H9 (cell line): ENCODE results near the gene SLC22A3. TPM values are rescaled to one million over a fixed set of nuclear protein-coding genes. Genes with fewer than 3 reads are reported as not detected.

ENCODE experiments used
- DNase-seq: peaks from one replicate; pipeline ENCODE4 v3.0.0-alpha.2; 2017
- H2AFZ ChIP-seq: one replicate; pipeline ENCODE4 v1.6.1; 2013; ENCODE audit warnings: mild to moderate bottlenecking, low read length, control low read depth, moderate library complexity
- H2AK5ac ChIP-seq: 2 replicates; pipeline ENCODE4 v1.6.1; 2013; ENCODE audit warnings: low read length, control low read depth, mixed read lengths; ENCODE audit not compliant: insufficient read length
- H2BK120ac ChIP-seq: one replicate; pipeline ENCODE4 v1.6.1; 2013; ENCODE audit warnings: low read depth, mild to moderate bottlenecking, low read length, control low read depth, inconsistent platforms; ENCODE audit not compliant: poor library complexity, severe bottlenecking
- H2BK12ac ChIP-seq: 2 replicates; pipeline ENCODE4 v1.6.1; 2013; ENCODE audit warnings: low read length, control low read depth, mixed read lengths, low read depth; ENCODE audit not compliant: insufficient read length
- H2BK15ac ChIP-seq: 2 replicates; pipeline ENCODE4 v1.6.1; 2013; ENCODE audit warnings: low read depth, low read length, control low read depth
- H2BK20ac ChIP-seq: one replicate; pipeline ENCODE4 v1.6.1; 2013; ENCODE audit warnings: low read depth, mild to moderate bottlenecking, low read length, control low read depth, inconsistent platforms; ENCODE audit not compliant: poor library complexity, severe bottlenecking
- H2BK5ac ChIP-seq: 2 replicates; pipeline ENCODE4 v1.6.1; 2013; ENCODE audit warnings: low read length, control low read depth, mixed read lengths; ENCODE audit not compliant: insufficient read length
- H3K14ac ChIP-seq: 2 replicates; pipeline ENCODE4 v1.6.1; 2013; ENCODE audit warnings: low read length, control low read depth; ENCODE audit not compliant: insufficient read depth
- H3K18ac ChIP-seq: 2 replicates; pipeline ENCODE4 v1.6.1; 2013; ENCODE audit warnings: low read depth, mild to moderate bottlenecking, mixed read lengths, low read length, control low read depth; ENCODE audit not compliant: insufficient read length
- H3K23ac ChIP-seq: 2 replicates; pipeline ENCODE4 v1.6.1; 2013; ENCODE audit warnings: low read length, control low read depth, mixed read lengths, low read depth; ENCODE audit not compliant: insufficient read length
- H3K23me2 ChIP-seq: 2 replicates; pipeline ENCODE4 v1.6.1; 2013; ENCODE audit warnings: low read depth, mild to moderate bottlenecking, mixed read lengths, low read length, control low read depth; ENCODE audit not compliant: insufficient read length, poor library complexity, severe bottlenecking
- H3K27ac ChIP-seq: 2 replicates; pipeline ENCODE4 v1.5.1; 2013; ENCODE audit warnings: low read length, control low read depth, mixed read lengths, low read depth; ENCODE audit not compliant: insufficient read length
- H3K27me3 ChIP-seq: 2 replicates; pipeline ENCODE4 v1.6.1; 2013; ENCODE audit warnings: low read length, control low read depth, inconsistent platforms; ENCODE audit not compliant: insufficient read depth
- H3K4ac ChIP-seq: 2 replicates; pipeline ENCODE4 v1.6.1; 2013; ENCODE audit warnings: low read depth, mild to moderate bottlenecking, control low read depth, inconsistent platforms, low read length, moderate library complexity
- H3K4me1 ChIP-seq: 2 replicates; pipeline ENCODE4 v1.6.1; 2013; ENCODE audit warnings: low read length, control low read depth, inconsistent platforms; ENCODE audit not compliant: insufficient read depth
- H3K4me2 ChIP-seq: 2 replicates; pipeline ENCODE4 v1.6.1; 2013; ENCODE audit warnings: low read length, control low read depth, mixed read lengths; ENCODE audit not compliant: insufficient read length, insufficient read depth
- H3K56ac ChIP-seq: 2 replicates; pipeline ENCODE4 v1.6.1; 2013; ENCODE audit warnings: low read depth, mild to moderate bottlenecking, mixed read lengths, low read length, control low read depth; ENCODE audit not compliant: insufficient read length
- H3K79me1 ChIP-seq: 2 replicates; pipeline ENCODE4 v1.6.1; 2013; ENCODE audit warnings: low read depth, mild to moderate bottlenecking, moderate library complexity, low read length, control low read depth, inconsistent platforms; ENCODE audit not compliant: insufficient read depth, poor library complexity, severe bottlenecking
- H3K79me2 ChIP-seq: 2 replicates; pipeline ENCODE4 v1.6.1; 2013; ENCODE audit warnings: low read length, control low read depth, inconsistent platforms; ENCODE audit not compliant: insufficient read depth
- H3K9ac ChIP-seq: 2 replicates; pipeline ENCODE4 v1.6.1; 2013; ENCODE audit warnings: low read length, control low read depth, mixed read lengths; ENCODE audit not compliant: insufficient read length; ENCODE audit errors: extremely low read depth
- H3K9me3 ChIP-seq: one replicate; pipeline ENCODE4 v1.6.1; 2013; ENCODE audit warnings: low read depth, low read length, inconsistent platforms; ENCODE audit not compliant: control insufficient read depth
- H3T11ph ChIP-seq: one replicate; pipeline ENCODE4 v1.6.1; 2013; ENCODE audit warnings: mild to moderate bottlenecking, low read length, control low read depth, inconsistent platforms
- H4K20me1 ChIP-seq: one replicate; pipeline ENCODE4 v1.6.1; 2013; ENCODE audit not compliant: control insufficient read depth, insufficient read length, insufficient read depth
- H4K5ac ChIP-seq: 2 replicates; pipeline ENCODE4 v1.6.1; 2013; ENCODE audit warnings: low read depth, mild to moderate bottlenecking, mixed read lengths, low read length, control low read depth; ENCODE audit not compliant: insufficient read length
- H4K8ac ChIP-seq: replicated peaks from 2 replicates; pipeline ENCODE4 v1.6.1; 2013; ENCODE audit warnings: low read length, control low read depth, mixed read lengths, low read depth; ENCODE audit not compliant: insufficient read length
- H4K91ac ChIP-seq: 2 replicates; pipeline ENCODE4 v1.6.1; 2013; ENCODE audit warnings: low read depth, mild to moderate bottlenecking, moderate library complexity, mixed read lengths, low read length, control low read depth; ENCODE audit not compliant: insufficient read length
- H3K27ac Mint-ChIP-seq, 3 experiments: 2 replicates in 2 of 3; 3 replicates in 1 of 3; pipeline ENCODE4 v1.8.0; 2020 to 2021; ENCODE audit warnings: mixed read lengths in 3 of 3, mild to moderate bottlenecking in 1 of 3, moderate library complexity in 1 of 3
- H3K27me3 Mint-ChIP-seq: 2 replicates; pipeline ENCODE4 v1.8.0; 2021; ENCODE audit warnings: low read depth, mild to moderate bottlenecking, moderate library complexity, mixed read lengths
- H3K36me3 Mint-ChIP-seq, 3 experiments: 2 replicates in 2 of 3; 3 replicates in 1 of 3; pipeline ENCODE4 v1.8.0; 2020 to 2021; ENCODE audit warnings: low read depth in 3 of 3, mixed read lengths in 3 of 3; ENCODE audit not compliant: insufficient read depth in 1 of 3
- H3K4me1 Mint-ChIP-seq, 2 experiments: 2 replicates each; pipeline ENCODE4 v1.8.0; 2020; ENCODE audit warnings: mixed read lengths in 2 of 2
- H3K4me3 Mint-ChIP-seq, 2 experiments: 2 replicates in 1 of 2; 3 replicates in 1 of 2; pipeline ENCODE4 v1.8.0; 2020 to 2021; ENCODE audit warnings: mild to moderate bottlenecking in 2 of 2, mixed read lengths in 2 of 2, moderate library complexity in 1 of 2
- H3K9me3 Mint-ChIP-seq, 2 experiments: 2 replicates in 1 of 2; 3 replicates in 1 of 2; pipeline ENCODE4 v1.8.0; 2020; ENCODE audit warnings: mild to moderate bottlenecking in 2 of 2, mixed read lengths in 2 of 2, moderate library complexity in 1 of 2
- WGBS: extraction: QIAGEN DNeasy Blood & Tissue Kit; methylation state at CpG from one replicate; pipeline ENCODE4 v1.1.7; 2013; ENCODE audit warnings: missing lambda C conversion rate, low lambda C conversion rate, mixed read lengths; ENCODE audit not compliant: insufficient read length; ENCODE audit errors: extremely low coverage; 5-methylcytosine and 5-hydroxymethylcytosine counted together
- total RNA-seq: library from RNA; stranded (reverse); gene quantifications from 2 replicates; pipeline ENCODE4 v1.2.1, GENCODE V29; 2021
- TF ChIP-seq, protein P1 (sequence below): fragments of 200-600 bp; sonication (generic); conservative IDR thresholded peaks from 3 replicates; pipeline ENCODE4 v1.8.0; 2021; ENCODE audit warnings: antibody characterized with exemption, mild to moderate bottlenecking

The SLC22A3 gene
- total RNA-seq, 1 experiment from 2014 or later: 2.7 TPM

DNA sequence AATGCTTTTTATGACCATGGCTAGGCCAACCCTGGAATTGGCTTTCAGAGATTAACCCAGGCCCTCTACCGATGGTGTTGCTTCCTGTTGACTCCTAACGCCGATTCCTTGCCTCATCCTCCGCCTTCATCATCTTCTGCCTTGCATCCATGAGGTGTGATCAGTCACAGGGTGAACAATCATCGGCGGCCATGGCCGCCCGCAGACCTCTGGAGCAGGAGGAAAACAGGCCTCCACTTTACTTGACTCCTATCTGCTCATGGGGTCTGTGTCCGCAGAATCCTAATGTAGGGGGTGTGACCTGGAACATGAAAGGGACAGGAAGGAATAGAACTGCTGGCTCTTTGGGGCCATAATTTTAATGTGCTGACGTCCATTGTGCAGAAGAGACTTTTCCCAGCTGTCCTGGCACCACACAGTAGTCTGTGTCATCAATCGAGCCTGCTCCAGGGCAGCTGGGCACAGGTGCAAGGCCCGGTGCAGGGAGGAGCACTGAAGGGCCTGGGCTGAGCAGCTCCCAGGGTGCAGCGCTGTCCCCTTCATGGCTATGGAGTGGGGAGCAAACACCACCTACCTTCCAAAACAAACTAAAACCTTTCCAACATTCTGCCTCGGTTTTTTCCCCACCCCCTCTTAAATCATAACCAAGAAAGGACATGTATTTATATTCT, 8.0 kb downstream of the SLC22A3 start:
- no peak overlapping the region for H2BK15ac ChIP-seq
- H4K8ac ChIP-seq: no peak overlapping the region
- no peak overlapping the region; a peak in 1 of 7 replicates for H3K27ac Mint-ChIP-seq
- H3K27ac ChIP-seq: no peak overlapping the region
- no peaks in the 10 kb centered on the region for H3K23me2 ChIP-seq
- no peak overlapping the region for H3K14ac ChIP-seq
- no peak overlapping the region for H3T11ph ChIP-seq
- peaks cover 3 to 4% of the 10 kb centered on the region in 2 experiments; a peak in 2 of 4 replicates for H3K4me1 Mint-ChIP-seq
- H3K79me2 ChIP-seq: no peaks in the 10 kb centered on the region
- no peak overlapping the region for H3K18ac ChIP-seq
- no peak overlapping the region for H3K56ac ChIP-seq
- H3K9me3 Mint-ChIP-seq: no peaks in the 10 kb centered on the region
- H3K9ac ChIP-seq: no peak overlapping the region
- no peak for DNase-seq
- H3K9me3 ChIP-seq: no peaks in the 10 kb centered on the region
- H4K91ac ChIP-seq: no peak overlapping the region
- H3K4me1 ChIP-seq: peaks cover 2% of the 10 kb centered on the region; the same call in 1 of the 2 replicates
- H4K20me1 ChIP-seq: no peaks in the 10 kb centered on the region
- TF ChIP-seq, protein P1, sequence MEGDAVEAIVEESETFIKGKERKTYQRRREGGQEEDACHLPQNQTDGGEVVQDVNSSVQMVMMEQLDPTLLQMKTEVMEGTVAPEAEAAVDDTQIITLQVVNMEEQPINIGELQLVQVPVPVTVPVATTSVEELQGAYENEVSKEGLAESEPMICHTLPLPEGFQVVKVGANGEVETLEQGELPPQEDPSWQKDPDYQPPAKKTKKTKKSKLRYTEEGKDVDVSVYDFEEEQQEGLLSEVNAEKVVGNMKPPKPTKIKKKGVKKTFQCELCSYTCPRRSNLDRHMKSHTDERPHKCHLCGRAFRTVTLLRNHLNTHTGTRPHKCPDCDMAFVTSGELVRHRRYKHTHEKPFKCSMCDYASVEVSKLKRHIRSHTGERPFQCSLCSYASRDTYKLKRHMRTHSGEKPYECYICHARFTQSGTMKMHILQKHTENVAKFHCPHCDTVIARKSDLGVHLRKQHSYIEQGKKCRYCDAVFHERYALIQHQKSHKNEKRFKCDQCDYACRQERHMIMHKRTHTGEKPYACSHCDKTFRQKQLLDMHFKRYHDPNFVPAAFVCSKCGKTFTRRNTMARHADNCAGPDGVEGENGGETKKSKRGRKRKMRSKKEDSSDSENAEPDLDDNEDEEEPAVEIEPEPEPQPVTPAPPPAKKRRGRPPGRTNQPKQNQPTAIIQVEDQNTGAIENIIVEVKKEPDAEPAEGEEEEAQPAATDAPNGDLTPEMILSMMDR: no peak
- peaks cover 3% of the 10 kb centered on the region; the same call in 1 of the 2 replicates for H3K27me3 Mint-ChIP-seq
- H2BK5ac ChIP-seq: no peak overlapping the region
- no peak overlapping the region for H3K4ac ChIP-seq
- no peak overlapping the region for H2AK5ac ChIP-seq
- no peak overlapping the region for H2BK20ac ChIP-seq
- no peak overlapping the region for H2BK12ac ChIP-seq
- H3K4me2 ChIP-seq: no peak overlapping the region
- H3K79me1 ChIP-seq: no peaks in the 10 kb centered on the region
- no peak overlapping the region for H2AFZ ChIP-seq
- H4K5ac ChIP-seq: no peak overlapping the region
- H2BK120ac ChIP-seq: no peak overlapping the region
- WGBS: no CpG with 5 or more reads among the region's 14 CpGs
- no peak overlapping the region for H3K23ac ChIP-seq
- no peaks in the 10 kb centered on the region for H3K36me3 Mint-ChIP-seq
- H3K27me3 ChIP-seq: no peaks in the 10 kb centered on the region
- no peak overlapping the region for H3K4me3 Mint-ChIP-seq
